Loucy (cell line): Measurements from ENCODE around the gene EIF4ENIF1.

Experiments used
- H2AFZ ChIP-seq: fragments of 200-600 bp; sonication (generic); 2 replicates; pipeline ENCODE4 v1.6.0; 2016; ENCODE audit warnings: antibody characterized with exemption, mild to moderate bottlenecking, low read length, moderate library complexity
- H3F3A ChIP-seq: fragments of 200-600 bp; 2 replicates; pipeline ENCODE4 v1.6.0; 2016; ENCODE audit warnings: antibody characterized with exemption, low read depth, mild to moderate bottlenecking
- H3K27me3 ChIP-seq: fragments of 200-600 bp; sonication (generic); 2 replicates; pipeline ENCODE4 v1.6.1; 2014; ENCODE audit warnings: low read length, mild to moderate bottlenecking; ENCODE audit not compliant: insufficient read depth, poor library complexity, severe bottlenecking
- H3K36me3 ChIP-seq: fragments of 200-600 bp; sonication (generic); 2 replicates; pipeline ENCODE4 v1.6.1; 2016; ENCODE audit warnings: low read length; ENCODE audit not compliant: insufficient read depth
- H3K4me1 ChIP-seq: fragments of 200-600 bp; sonication (generic); 2 replicates; pipeline ENCODE4 v1.5.1; 2014; ENCODE audit warnings: low read length, mild to moderate bottlenecking; ENCODE audit not compliant: insufficient read depth, poor library complexity, severe bottlenecking
- H3K4me2 ChIP-seq: fragments of 200-600 bp; sonication (generic); 2 replicates; pipeline ENCODE4 v1.6.0; 2014; ENCODE audit warnings: antibody characterized with exemption, low read length, low read depth, mild to moderate bottlenecking; ENCODE audit not compliant: poor library complexity, severe bottlenecking
- H3K4me3 ChIP-seq: fragments of 200-600 bp; sonication (generic); 2 replicates; pipeline ENCODE4 v1.5.1; 2014; ENCODE audit warnings: low read length, mild to moderate bottlenecking, mixed read lengths; ENCODE audit not compliant: poor library complexity, severe bottlenecking
- H3K79me2 ChIP-seq: fragments of 200-600 bp; sonication (generic); 2 replicates; pipeline ENCODE4 v1.6.1; 2014; ENCODE audit warnings: low read length; ENCODE audit not compliant: insufficient read depth
- H3K9ac ChIP-seq: fragments of 200-600 bp; sonication (generic); 2 replicates; pipeline ENCODE4 v1.6.0; 2014; ENCODE audit warnings: mild to moderate bottlenecking, low read depth, low read length, moderate library complexity; ENCODE audit not compliant: poor library complexity, severe bottlenecking
- H3K9me2 ChIP-seq: fragments of 200-600 bp; sonication (generic); replicated peaks from 2 replicates; pipeline ENCODE4 v1.6.1; 2016; ENCODE audit warnings: low read depth, low read length, mixed read lengths
- H3K9me3 ChIP-seq: fragments of 200-600 bp; sonication (generic); 2 replicates; pipeline ENCODE4 v1.6.1; 2014; ENCODE audit warnings: mild to moderate bottlenecking, antibody characterized with exemption, low read length, low read depth; ENCODE audit not compliant: insufficient read depth
- H4K20me1 ChIP-seq: fragments of 200-600 bp; sonication (generic); 2 replicates; pipeline ENCODE4 v1.6.0; 2014; ENCODE audit warnings: antibody characterized with exemption, low read length, mild to moderate bottlenecking; ENCODE audit not compliant: insufficient read depth, poor library complexity, severe bottlenecking
- CTCF ChIP-seq: fragments of 200-600 bp; sonication (generic); conservative IDR thresholded peaks from 2 replicates; pipeline ENCODE4 v1.5.1; 2014; ENCODE audit warnings: mild to moderate bottlenecking, antibody characterized with exemption, low read length
- EZH2phosphoT487 ChIP-seq: fragments of 200-600 bp; IDR thresholded peaks from 2 replicates; pipeline ENCODE4 v1.6.1; 2018; ENCODE audit warnings: antibody characterized with exemption, mild to moderate bottlenecking, moderate library complexity, borderline replicate concordance

Gene EIF4ENIF1

GRCh38 chr22:31451709-31452571 lies 37.7 kb downstream of the EIF4ENIF1 start:
- no peaks in the 10 kb centered on the region for H3F3A ChIP-seq
- H4K20me1 ChIP-seq, result no peaks in the 10 kb centered on the region
- no peaks in the 10 kb centered on the region for H3K9me2 ChIP-seq
- H3K36me3 ChIP-seq, result peaks cover 60% of the 10 kb centered on the region
- no peaks in the 10 kb centered on the region for H3K79me2 ChIP-seq
- H3K27me3 ChIP-seq, result no peaks in the 10 kb centered on the region
- no peak overlapping the region for H3K9ac ChIP-seq
- no peak for TF ChIP-seq EZH2phosphoT487
- TF ChIP-seq CTCF, result peak; percentile 72
- H3K9me3 ChIP-seq, result no peaks in the 10 kb centered on the region
- H3K4me1 ChIP-seq, result no peaks in the 10 kb centered on the region
- H3K4me3 ChIP-seq, result no peak overlapping the region
- no peak overlapping the region for H3K4me2 ChIP-seq
- H2AFZ ChIP-seq, result no peak overlapping the region

GRCh38 chr22:31449506-31449905 lies 40.1 kb downstream of the EIF4ENIF1 start:
- H3K79me2 ChIP-seq, result no peaks in the 10 kb centered on the region
- no peaks in the 10 kb centered on the region for H3K4me1 ChIP-seq
- TF ChIP-seq CTCF, result no peak
- no peak for TF ChIP-seq EZH2phosphoT487
- H3K27me3 ChIP-seq, result no peaks in the 10 kb centered on the region
- H3K9me3 ChIP-seq, result no peaks in the 10 kb centered on the region
- no peak overlapping the region for H2AFZ ChIP-seq
- H3K9me2 ChIP-seq, result no peaks in the 10 kb centered on the region
- H3K4me2 ChIP-seq, result no peak overlapping the region
- no peaks in the 10 kb centered on the region for H4K20me1 ChIP-seq
- no peaks in the 10 kb centered on the region for H3F3A ChIP-seq
- H3K4me3 ChIP-seq, result no peak overlapping the region
- peaks cover 53% of the 10 kb centered on the region for H3K36me3 ChIP-seq
- H3K9ac ChIP-seq, result no peak overlapping the region

GRCh38 chr22:31448382-31448781 lies 41.3 kb downstream of the EIF4ENIF1 start:
- no peaks in the 10 kb centered on the region for H3K27me3 ChIP-seq
- no peak overlapping the region for H3K4me3 ChIP-seq
- H3K9me3 ChIP-seq, result no peaks in the 10 kb centered on the region
- no peaks in the 10 kb centered on the region for H3K9me2 ChIP-seq
- H3K9ac ChIP-seq, result no peak overlapping the region
- peaks cover 48% of the 10 kb centered on the region; the same call in 1 of the 2 replicates for H3K36me3 ChIP-seq
- no peaks in the 10 kb centered on the region for H4K20me1 ChIP-seq
- H2AFZ ChIP-seq, result no peak overlapping the region
- no peak for TF ChIP-seq CTCF
- TF ChIP-seq EZH2phosphoT487, result no peak
- H3F3A ChIP-seq, result no peaks in the 10 kb centered on the region
- no peak overlapping the region for H3K4me2 ChIP-seq
- H3K79me2 ChIP-seq, result no peaks in the 10 kb centered on the region
- H3K4me1 ChIP-seq, result no peaks in the 10 kb centered on the region
